OCI-LY3 (cell line): ENCODE data around the gene INTS4.
A peak's percentile ranks its signal among the peaks of the same experiment; 100 is the strongest.

Source experiments
- EZH2phosphoT487 ChIP-seq: fragments of 200-600 bp; shearing (Covaris generic); IDR thresholded peaks from 2 replicates; pipeline ENCODE4 v1.6.1; 2018; ENCODE audit warnings: antibody characterized with exemption, mixed run types, low read depth
- TF ChIP-seq, protein P1 (sequence below): fragments of 200-600, 300-600 bp; sonication (generic); IDR thresholded peaks from 2 replicates; pipeline ENCODE4 v1.5.1; 2014; ENCODE audit warnings: antibody characterized with exemption, low read length, low read depth

DNA sequence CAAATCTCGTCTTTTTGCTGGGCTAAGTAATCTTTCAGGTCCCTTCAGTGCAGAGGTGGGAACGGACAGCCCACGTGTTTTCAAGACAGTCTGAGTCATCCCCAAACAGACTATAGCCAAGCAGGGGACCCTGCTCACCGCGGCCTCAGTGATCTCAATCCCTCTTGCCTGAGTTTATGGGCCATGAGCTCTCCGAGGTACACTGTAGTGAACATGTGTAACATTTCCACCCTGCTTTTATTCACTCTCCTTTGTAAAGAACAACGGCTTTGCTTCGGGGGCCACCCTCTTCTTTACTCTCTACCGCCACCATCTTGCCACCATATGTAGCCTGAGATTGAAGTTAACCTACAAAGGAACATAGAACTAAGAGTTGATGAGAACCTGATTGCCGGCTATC is 40.2 kb upstream of the INTS4 start:
- TF ChIP-seq, protein P1, sequence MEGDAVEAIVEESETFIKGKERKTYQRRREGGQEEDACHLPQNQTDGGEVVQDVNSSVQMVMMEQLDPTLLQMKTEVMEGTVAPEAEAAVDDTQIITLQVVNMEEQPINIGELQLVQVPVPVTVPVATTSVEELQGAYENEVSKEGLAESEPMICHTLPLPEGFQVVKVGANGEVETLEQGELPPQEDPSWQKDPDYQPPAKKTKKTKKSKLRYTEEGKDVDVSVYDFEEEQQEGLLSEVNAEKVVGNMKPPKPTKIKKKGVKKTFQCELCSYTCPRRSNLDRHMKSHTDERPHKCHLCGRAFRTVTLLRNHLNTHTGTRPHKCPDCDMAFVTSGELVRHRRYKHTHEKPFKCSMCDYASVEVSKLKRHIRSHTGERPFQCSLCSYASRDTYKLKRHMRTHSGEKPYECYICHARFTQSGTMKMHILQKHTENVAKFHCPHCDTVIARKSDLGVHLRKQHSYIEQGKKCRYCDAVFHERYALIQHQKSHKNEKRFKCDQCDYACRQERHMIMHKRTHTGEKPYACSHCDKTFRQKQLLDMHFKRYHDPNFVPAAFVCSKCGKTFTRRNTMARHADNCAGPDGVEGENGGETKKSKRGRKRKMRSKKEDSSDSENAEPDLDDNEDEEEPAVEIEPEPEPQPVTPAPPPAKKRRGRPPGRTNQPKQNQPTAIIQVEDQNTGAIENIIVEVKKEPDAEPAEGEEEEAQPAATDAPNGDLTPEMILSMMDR, result 0 out of 2 replicates have a peak, but pooled peaks have one; percentile 6
- TF ChIP-seq EZH2phosphoT487, result no peak
